ENCODE measurements around the gene UNC119B.

UNC119B gene

GRCh38 chr12:120719496-120720233 is 9.4 kb downstream of the UNC119B start:
- Histone ChIP-seq H3K27me3 (ENCODE audit: insufficient read depth, insufficient read length) (no peaks in the 10 kb centered on the region), H3K9ac (ENCODE audit: insufficient read length, low read depth) (no peak overlapping the region), H3K4me3 (ENCODE audit: insufficient read length, low read depth) (no peak overlapping the region), H3K9me3 (ENCODE audit: insufficient read depth, low read length) (no peaks in the 10 kb centered on the region), H3K36me3 (ENCODE audit: insufficient read depth, insufficient read length, low read length) (peaks cover 93% of the 10 kb centered on the region), H3K4me1 (ENCODE audit: insufficient read depth, insufficient read length) (no peaks in the 10 kb centered on the region)
- TF ChIP-seq SUZ12 (IDR thresholded peaks at IDR 0.05; ENCODE audit: extremely low read depth, insufficient read depth, insufficient read length) (no peak), ZNF274 (IDR thresholded peaks at IDR 0.05; ENCODE audit: low read depth, low read length) (no peak), YY1 (IDR thresholded peaks at IDR 0.05; ENCODE audit: insufficient read depth, insufficient read length) (no peak)
- DNase-seq (ENCODE audit: low read depth, low spot score): no peak

DNA sequence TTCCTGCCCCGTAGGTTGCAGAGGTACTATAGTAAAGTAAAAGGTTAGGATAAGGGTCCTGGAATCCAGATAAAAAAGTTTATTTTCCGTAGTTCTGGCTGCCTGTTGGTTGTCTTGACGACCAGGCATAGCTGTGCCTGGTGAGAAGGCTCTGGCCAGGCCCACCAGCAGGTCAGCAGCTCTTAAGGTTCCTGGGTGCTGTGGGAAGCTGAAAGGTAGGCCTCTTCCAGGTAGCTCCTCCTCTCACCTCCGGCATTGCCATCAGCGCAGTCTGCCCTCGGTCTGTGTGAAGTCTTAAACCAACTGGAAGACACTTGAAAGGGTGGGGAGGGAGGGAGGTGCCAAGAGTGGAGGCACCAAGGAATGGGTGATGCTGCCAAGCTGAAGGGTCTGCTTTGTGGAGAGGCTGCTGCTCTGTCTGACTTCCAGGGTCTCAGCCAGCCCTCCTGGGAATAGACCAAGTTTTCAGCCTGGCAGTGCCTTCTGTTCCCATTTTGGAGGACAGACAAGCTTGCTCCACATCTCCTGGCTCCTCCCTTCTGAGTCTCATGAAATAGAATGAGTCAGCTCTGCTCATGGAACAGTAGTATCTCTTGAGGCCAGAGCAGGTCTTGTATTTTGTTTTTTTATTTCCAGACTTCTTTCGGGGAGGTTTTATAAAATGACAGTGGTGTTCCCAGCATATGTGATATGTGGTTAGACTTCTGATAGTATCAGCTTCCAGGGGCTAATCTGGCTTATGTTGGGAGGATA is 10.2 kb downstream of the UNC119B start:
- H3K36me3 ChIP-seq (ENCODE audit: insufficient read depth, insufficient read length, low read length): peaks cover 87% of the 10 kb centered on the region
- no peak for DNase-seq (ENCODE audit: low read depth, low spot score)
- H3K9ac ChIP-seq (ENCODE audit: insufficient read length, low read depth): no peak overlapping the region

DNA sequence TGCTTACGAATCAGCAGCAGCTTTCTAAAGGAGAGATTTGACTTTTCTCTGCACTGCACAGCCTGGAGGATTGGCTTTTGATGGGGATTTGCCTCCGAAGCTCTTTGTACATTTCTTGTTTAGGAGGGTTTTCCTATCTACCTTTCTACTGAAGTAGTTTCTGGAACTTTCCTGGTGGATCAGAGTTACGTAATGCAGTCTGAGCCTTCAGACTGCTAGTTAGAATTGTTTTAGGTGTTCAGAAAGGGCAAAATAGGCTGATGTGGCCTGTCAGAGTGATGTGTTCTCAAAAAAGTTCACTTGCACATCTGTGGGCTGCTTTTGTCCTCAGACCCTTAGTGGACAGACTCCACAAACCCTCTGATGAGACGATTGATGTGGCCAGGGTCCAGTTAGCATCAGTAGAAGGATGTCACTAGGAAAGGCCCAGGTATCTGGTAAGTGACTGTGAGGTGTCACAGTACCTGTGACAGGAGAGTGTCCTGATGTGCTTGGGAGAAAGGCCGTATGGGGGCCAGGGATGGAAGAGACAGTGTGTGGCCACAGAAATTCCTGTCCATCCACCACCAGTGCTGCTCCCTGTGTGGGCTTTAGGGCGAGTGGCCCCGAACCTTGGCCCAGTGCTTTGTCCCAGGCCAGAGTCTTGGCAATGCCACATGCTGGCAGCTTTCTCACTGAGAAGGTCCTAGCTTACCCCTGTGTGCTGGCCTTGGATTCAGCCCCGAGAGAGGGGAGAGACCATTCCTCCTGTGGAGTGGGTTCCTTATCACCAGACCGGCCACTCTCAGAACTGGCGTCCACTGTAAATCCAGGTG is 10.9 kb downstream of the UNC119B start:
- Histone ChIP-seq H3K27me3 (ENCODE audit: insufficient read depth, insufficient read length) (peaks cover 5% of the 10 kb centered on the region), H3K9me3 (ENCODE audit: insufficient read depth, low read length) (no peaks in the 10 kb centered on the region), H3K4me1 (ENCODE audit: insufficient read depth, insufficient read length) (peaks cover 4% of the 10 kb centered on the region), H3K4me3 (ENCODE audit: insufficient read length, low read depth) (no peak overlapping the region), H3K9ac (ENCODE audit: insufficient read length, low read depth) (no peak overlapping the region), H3K36me3 (ENCODE audit: insufficient read depth, insufficient read length, low read length) (peaks cover 80% of the 10 kb centered on the region)
- no peak for DNase-seq (ENCODE audit: low read depth, low spot score)
- TF ChIP-seq YY1 (IDR thresholded peaks at IDR 0.05; ENCODE audit: insufficient read depth, insufficient read length) (no peak), SUZ12 (IDR thresholded peaks at IDR 0.05; ENCODE audit: extremely low read depth, insufficient read depth, insufficient read length) (no peak), ZNF274 (IDR thresholded peaks at IDR 0.05; ENCODE audit: low read depth, low read length) (no peak)

More for the DNA sequence above, 10.2 kb downstream of the UNC119B start:
- H3K4me3 ChIP-seq (ENCODE audit: insufficient read length, low read depth): no peak overlapping the region
- H3K27me3 ChIP-seq (ENCODE audit: insufficient read depth, insufficient read length): no peaks in the 10 kb centered on the region
- peaks cover 4% of the 10 kb centered on the region for H3K4me1 ChIP-seq (ENCODE audit: insufficient read depth, insufficient read length)
- no peaks in the 10 kb centered on the region for H3K9me3 ChIP-seq (ENCODE audit: insufficient read depth, low read length)
- TF ChIP-seq ZNF274 (IDR thresholded peaks at IDR 0.05; ENCODE audit: low read depth, low read length) (no peak), YY1 (IDR thresholded peaks at IDR 0.05; ENCODE audit: insufficient read depth, insufficient read length) (no peak), SUZ12 (IDR thresholded peaks at IDR 0.05; ENCODE audit: extremely low read depth, insufficient read depth, insufficient read length) (no peak)

- H3K27me3 ChIP-seq (ENCODE audit: insufficient read depth, insufficient read length): peaks cover 12% of the 10 kb centered on the region
- no peak overlapping the region for H3K4me3 ChIP-seq (ENCODE audit: insufficient read length, low read depth)
- H3K36me3 ChIP-seq (ENCODE audit: insufficient read depth, insufficient read length, low read length): peaks cover 74% of the 10 kb centered on the region
- no peak for TF ChIP-seq ZNF274 (IDR thresholded peaks at IDR 0.05; ENCODE audit: low read depth, low read length)
- TF ChIP-seq YY1 (IDR thresholded peaks at IDR 0.05; ENCODE audit: insufficient read depth, insufficient read length): no peak
- TF ChIP-seq SUZ12 (IDR thresholded peaks at IDR 0.05; ENCODE audit: extremely low read depth, insufficient read depth, insufficient read length): no peak
- no peak for DNase-seq (ENCODE audit: low read depth, low spot score)
- no peaks in the 10 kb centered on the region for H3K9me3 ChIP-seq (ENCODE audit: insufficient read depth, low read length)
- H3K9ac ChIP-seq (ENCODE audit: insufficient read length, low read depth): no peak overlapping the region
- H3K4me1 ChIP-seq (ENCODE audit: insufficient read depth, insufficient read length): peaks cover 4% of the 10 kb centered on the region
Observed at GRCh38 chr12:120721866-120722265, 11.6 kb downstream of the UNC119B start.

- H3K4me1 ChIP-seq (ENCODE audit: insufficient read depth, insufficient read length): peaks cover 4% of the 10 kb centered on the region
- no peaks in the 10 kb centered on the region for H3K9me3 ChIP-seq (ENCODE audit: insufficient read depth, low read length)
- no peak overlapping the region for H3K4me3 ChIP-seq (ENCODE audit: insufficient read length, low read depth)
- TF ChIP-seq ZNF274 (IDR thresholded peaks at IDR 0.05; ENCODE audit: low read depth, low read length): no peak
- TF ChIP-seq YY1 (IDR thresholded peaks at IDR 0.05; ENCODE audit: insufficient read depth, insufficient read length): no peak
- TF ChIP-seq SUZ12 (IDR thresholded peaks at IDR 0.05; ENCODE audit: extremely low read depth, insufficient read depth, insufficient read length): no peak
- H3K9ac ChIP-seq (ENCODE audit: insufficient read length, low read depth): no peak overlapping the region
- no peak for DNase-seq (ENCODE audit: low read depth, low spot score)
- H3K27me3 ChIP-seq (ENCODE audit: insufficient read depth, insufficient read length): peaks cover 16% of the 10 kb centered on the region
- H3K36me3 ChIP-seq (ENCODE audit: insufficient read depth, insufficient read length, low read length): peaks cover 72% of the 10 kb centered on the region
Observed at GRCh38 chr12:120722784-120723183, 12.5 kb downstream of the UNC119B start.

GRCh38 chr12:120724720-120725119 is 14.5 kb downstream of the UNC119B start:
- Histone ChIP-seq H3K9me3 (ENCODE audit: insufficient read depth, low read length) (no peaks in the 10 kb centered on the region), H3K4me1 (ENCODE audit: insufficient read depth, insufficient read length) (peaks cover 4% of the 10 kb centered on the region), H3K4me3 (ENCODE audit: insufficient read length, low read depth) (no peak overlapping the region), H3K36me3 (ENCODE audit: insufficient read depth, insufficient read length, low read length) (peaks cover 54% of the 10 kb centered on the region), H3K9ac (ENCODE audit: insufficient read length, low read depth) (peak overlapping the region; percentile 46), H3K27me3 (ENCODE audit: insufficient read depth, insufficient read length) (peaks cover 16% of the 10 kb centered on the region)
- DNase-seq (ENCODE audit: low read depth, low spot score): no peak
- TF ChIP-seq ZNF274 (IDR thresholded peaks at IDR 0.05; ENCODE audit: low read depth, low read length): no peak
- no peak for TF ChIP-seq SUZ12 (IDR thresholded peaks at IDR 0.05; ENCODE audit: extremely low read depth, insufficient read depth, insufficient read length)
- TF ChIP-seq YY1 (IDR thresholded peaks at IDR 0.05; ENCODE audit: insufficient read depth, insufficient read length): no peak
